ENCODE data around the gene KCNK18.

KCNK18 gene

GRCh38 chr10:117254774-117255735 lies 57.8 kb downstream of the KCNK18 start:
- FAIRE-seq, result no peak

- FAIRE-seq, result no peak
Measured at GRCh38 chr10:117255835-117256460, 58.7 kb downstream of the KCNK18 start.

GRCh38 chr10:117256910-117257309 lies 59.6 kb downstream of the KCNK18 start:
- FAIRE-seq, result no peak

GRCh38 chr10:117257721-117258120 lies 60.4 kb downstream of the KCNK18 start:
- no peak for FAIRE-seq

GRCh38 chr10:117259279-117259678 lies 62.0 kb downstream of the KCNK18 start:
- FAIRE-seq, result no peak
